PC-3 (cell line): Measurements from ENCODE around the gene CADM4.

Experiments used
- EZH2phosphoT487 ChIP-seq: fragments of 300-600 bp; sonication (generic); IDR thresholded peaks from 2 replicates; pipeline ENCODE4 v1.6.1; 2018; ENCODE audit warnings: mild to moderate bottlenecking, antibody characterized with exemption, low read length, borderline replicate concordance
- TF ChIP-seq, protein P1 (sequence below): fragments of 300-600 bp; sonication (generic); conservative IDR thresholded peaks from 2 replicates; pipeline ENCODE4 v1.5.1; 2017; ENCODE audit warnings: antibody characterized with exemption, low read depth, mild to moderate bottlenecking, low read length

DNA sequence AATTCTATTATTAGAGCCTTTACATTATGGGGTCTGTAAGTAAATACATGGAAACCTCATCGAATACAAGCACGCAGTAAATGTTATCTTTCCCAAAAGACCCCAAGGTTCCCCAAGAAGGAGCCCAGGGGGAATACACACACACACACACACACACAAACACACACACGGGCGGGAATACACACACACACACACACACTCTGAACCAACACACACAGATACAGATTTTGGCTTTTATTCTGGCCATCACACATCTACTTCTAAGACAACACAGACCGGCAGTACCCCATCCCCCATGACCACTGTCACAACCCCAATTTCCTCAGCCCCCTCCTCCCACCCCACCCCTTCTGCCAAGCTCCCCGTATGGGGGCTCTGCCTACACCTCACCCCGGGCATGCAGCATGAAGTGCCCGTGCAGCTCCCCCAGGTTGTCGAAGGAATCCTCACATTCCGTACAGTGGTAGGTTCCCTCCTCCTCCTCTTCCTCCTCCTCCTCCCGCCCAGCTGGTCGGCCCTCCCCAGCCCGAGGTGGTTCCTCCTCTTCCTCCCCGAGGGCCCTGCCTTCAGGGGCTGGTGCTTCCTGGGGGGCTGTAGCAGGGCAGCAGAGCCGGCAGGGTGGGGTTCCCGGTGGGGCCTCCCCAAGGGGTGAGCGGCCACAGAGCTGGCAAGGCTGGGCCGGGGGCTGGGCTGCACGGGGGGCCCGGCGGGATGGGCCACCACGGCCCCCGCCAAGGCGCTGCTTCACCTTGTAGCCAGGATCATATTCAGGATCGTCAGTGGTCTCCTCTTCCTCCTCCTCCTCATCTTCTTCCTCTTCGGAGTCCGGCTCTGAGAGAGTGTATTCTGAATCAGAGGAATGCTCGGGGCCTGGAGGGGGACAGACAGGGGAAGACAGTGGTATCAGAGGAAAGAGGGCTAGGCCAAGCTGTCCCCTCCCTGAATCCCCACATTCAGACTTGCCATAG is 32.1 kb downstream of the CADM4 start:
- TF ChIP-seq, protein P1, sequence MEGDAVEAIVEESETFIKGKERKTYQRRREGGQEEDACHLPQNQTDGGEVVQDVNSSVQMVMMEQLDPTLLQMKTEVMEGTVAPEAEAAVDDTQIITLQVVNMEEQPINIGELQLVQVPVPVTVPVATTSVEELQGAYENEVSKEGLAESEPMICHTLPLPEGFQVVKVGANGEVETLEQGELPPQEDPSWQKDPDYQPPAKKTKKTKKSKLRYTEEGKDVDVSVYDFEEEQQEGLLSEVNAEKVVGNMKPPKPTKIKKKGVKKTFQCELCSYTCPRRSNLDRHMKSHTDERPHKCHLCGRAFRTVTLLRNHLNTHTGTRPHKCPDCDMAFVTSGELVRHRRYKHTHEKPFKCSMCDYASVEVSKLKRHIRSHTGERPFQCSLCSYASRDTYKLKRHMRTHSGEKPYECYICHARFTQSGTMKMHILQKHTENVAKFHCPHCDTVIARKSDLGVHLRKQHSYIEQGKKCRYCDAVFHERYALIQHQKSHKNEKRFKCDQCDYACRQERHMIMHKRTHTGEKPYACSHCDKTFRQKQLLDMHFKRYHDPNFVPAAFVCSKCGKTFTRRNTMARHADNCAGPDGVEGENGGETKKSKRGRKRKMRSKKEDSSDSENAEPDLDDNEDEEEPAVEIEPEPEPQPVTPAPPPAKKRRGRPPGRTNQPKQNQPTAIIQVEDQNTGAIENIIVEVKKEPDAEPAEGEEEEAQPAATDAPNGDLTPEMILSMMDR = no peak
- TF ChIP-seq EZH2phosphoT487 = no peak
